OCI-LY7 (cell line): Measurements from ENCODE around the gene ZCRB1.

ENCODE experiments used
- CTCF ChIP-seq: fragments of 200-600 bp; sonication (generic); conservative IDR thresholded peaks from 2 replicates; pipeline ENCODE4 v1.5.1; 2014; ENCODE audit warnings: mild to moderate bottlenecking, antibody characterized with exemption, low read length, moderate library complexity, mixed read lengths
- EZH2phosphoT487 ChIP-seq: fragments of 200-600 bp; sonication (generic); IDR thresholded peaks from 2 replicates; pipeline ENCODE4 v1.6.1; 2018; ENCODE audit warnings: low read depth, borderline replicate concordance, mild to moderate bottlenecking, mixed run types, antibody characterized with exemption, low read length, moderate library complexity, mixed read lengths

- TF ChIP-seq EZH2phosphoT487: no peak
- TF ChIP-seq CTCF: no peak
Observed at GRCh38 chr12:42342028-42342427, 16.1 kb upstream of the ZCRB1 start.
